Measurements from ENCODE around the gene RAB17. TPM values are rescaled to one million over a fixed set of nuclear protein-coding genes. Genes with fewer than 3 reads are reported as not detected.

The RAB17 gene
- total and polyA plus RNA-seq, 12 donors = 0.37 to 18.7 (median 5.0) TPM

GRCh38 chr2:237588044-237588696, 2.4 kb downstream of the RAB17 start:
- WGBS, 4 donors = 82 to 92% (median 90%) methylated on average over 9 of the region's 9 CpGs
- Histone ChIP-seq H3K27me3 (no peaks in the 10 kb centered on the region), H3K36me3 (replicated peaks in 1 of 2) (no peaks in the 10 kb centered on the region), H3K4me3 (no peak overlapping the region), H3K9me3 (replicated peaks in 1 of 3) (no peaks in the 10 kb centered on the region), H3K4me1 (replicated peaks in 1 of 2) (peaks cover 0 to 6% of the 10 kb centered on the region in 2 donors), H3K27ac (no peak overlapping the region)
- no peak for DNase-seq
- intact Hi-C loops (cut with DNase I) = no loop called here
- TF ChIP-seq POLR2A (IDR thresholded peaks at IDR 0.05) = no peak
- TF ChIP-seq, protein P1, sequence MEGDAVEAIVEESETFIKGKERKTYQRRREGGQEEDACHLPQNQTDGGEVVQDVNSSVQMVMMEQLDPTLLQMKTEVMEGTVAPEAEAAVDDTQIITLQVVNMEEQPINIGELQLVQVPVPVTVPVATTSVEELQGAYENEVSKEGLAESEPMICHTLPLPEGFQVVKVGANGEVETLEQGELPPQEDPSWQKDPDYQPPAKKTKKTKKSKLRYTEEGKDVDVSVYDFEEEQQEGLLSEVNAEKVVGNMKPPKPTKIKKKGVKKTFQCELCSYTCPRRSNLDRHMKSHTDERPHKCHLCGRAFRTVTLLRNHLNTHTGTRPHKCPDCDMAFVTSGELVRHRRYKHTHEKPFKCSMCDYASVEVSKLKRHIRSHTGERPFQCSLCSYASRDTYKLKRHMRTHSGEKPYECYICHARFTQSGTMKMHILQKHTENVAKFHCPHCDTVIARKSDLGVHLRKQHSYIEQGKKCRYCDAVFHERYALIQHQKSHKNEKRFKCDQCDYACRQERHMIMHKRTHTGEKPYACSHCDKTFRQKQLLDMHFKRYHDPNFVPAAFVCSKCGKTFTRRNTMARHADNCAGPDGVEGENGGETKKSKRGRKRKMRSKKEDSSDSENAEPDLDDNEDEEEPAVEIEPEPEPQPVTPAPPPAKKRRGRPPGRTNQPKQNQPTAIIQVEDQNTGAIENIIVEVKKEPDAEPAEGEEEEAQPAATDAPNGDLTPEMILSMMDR (IDR thresholded peaks at IDR 0.05) = no peak

GRCh38 chr2:237585590-237586221, 4.8 kb downstream of the RAB17 start:
- no peak overlapping the region for H3K27ac ChIP-seq
- H3K4me1 ChIP-seq (replicated peaks in 1 of 2) = peaks cover 4 to 12% of the 10 kb centered on the region in 2 donors
- no peaks in the 10 kb centered on the region for H3K9me3 ChIP-seq (replicated peaks in 1 of 3)
- no peaks in the 10 kb centered on the region for H3K36me3 ChIP-seq (replicated peaks in 1 of 2)
- 83 to 92% (median 84%) methylated on average over 4 to 15 of the region's 15 CpGs for WGBS, 4 donors
- TF ChIP-seq POLR2A (IDR thresholded peaks at IDR 0.05) = no peak
- TF ChIP-seq, protein P1 (IDR thresholded peaks at IDR 0.05) = no peak
- DNase-seq = no peak
- no peak overlapping the region for H3K4me3 ChIP-seq
- intact Hi-C loops (cut with DNase I) = no loop called here
- H3K27me3 ChIP-seq = no peaks in the 10 kb centered on the region

DNA sequence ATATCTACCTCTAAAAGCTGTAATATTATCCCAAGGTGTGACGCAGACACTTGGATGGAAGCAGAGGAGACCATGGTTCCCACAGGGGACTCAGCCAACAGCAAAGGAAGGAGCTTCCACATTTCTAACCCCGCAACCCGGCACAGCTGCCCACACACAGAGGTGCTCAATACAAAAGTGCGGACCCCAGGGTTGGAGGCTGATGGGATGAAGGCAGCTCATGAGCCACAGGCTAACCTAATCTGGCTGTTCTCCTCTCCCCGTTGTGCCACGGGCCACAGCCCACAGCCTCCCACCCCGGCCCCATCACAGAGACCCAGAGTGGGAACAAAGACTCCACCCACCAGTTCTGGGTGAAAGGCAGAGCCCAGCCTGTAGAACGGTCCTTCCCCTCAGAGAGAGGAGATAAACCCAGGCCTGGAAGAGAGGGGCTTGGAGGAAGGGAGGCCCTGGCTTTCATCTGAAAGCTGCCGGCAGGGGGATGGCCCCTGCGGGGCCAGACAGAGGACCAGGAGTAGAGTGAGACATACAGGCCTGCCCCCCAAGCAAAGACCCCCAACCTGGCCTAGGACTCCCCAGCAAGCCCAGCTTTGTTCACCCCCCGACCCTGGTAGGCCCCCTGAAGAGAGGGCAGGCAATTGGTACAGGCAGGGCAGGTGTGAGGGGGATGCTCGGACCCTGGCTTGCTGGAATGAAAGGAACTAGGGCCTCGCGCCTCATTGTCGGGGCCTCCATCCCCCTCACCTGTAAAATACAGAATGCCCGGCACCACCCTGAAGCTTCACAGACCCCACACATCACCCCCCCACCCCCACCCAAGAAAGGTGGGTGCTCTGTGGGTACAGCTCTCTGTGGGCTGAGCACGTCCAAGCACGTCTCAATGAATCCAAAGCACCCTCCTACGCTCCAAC, 6.9 kb downstream of the RAB17 start:
- no peaks in the 10 kb centered on the region for H3K9me3 ChIP-seq (replicated peaks in 1 of 3)
- no peak overlapping the region for H3K27ac ChIP-seq
- TF ChIP-seq, protein P1 (IDR thresholded peaks at IDR 0.05) = no peak
- no peak for TF ChIP-seq POLR2A (IDR thresholded peaks at IDR 0.05)
- H3K27me3 ChIP-seq = no peaks in the 10 kb centered on the region
- no peak overlapping the region for H3K4me3 ChIP-seq
- DNase-seq = no peak
- H3K36me3 ChIP-seq (replicated peaks in 1 of 2) = no peaks in the 10 kb centered on the region
- intact Hi-C loops (cut with DNase I) = loop anchor here (2.0 to 5.0 kb wide), 2 partner anchors 89 to 159 kb away; no protein-coding TSS in a partner anchor
- H3K4me1 ChIP-seq (replicated peaks in 1 of 2) = peaks cover 4 to 9% of the 10 kb centered on the region in 2 donors
- 87 to 92% (median 90%) methylated on average over 10 to 19 of the region's 19 CpGs for WGBS, 4 donors

Data from adrenal gland (tissue), 12 donors.